Mesendoderm (in vitro differentiated cells): ENCODE data around the gene CMYA5.
A peak's percentile ranks its signal among the peaks of the same experiment; 100 is the strongest.

ENCODE experiments used
- DNase-seq: peaks from one replicate; pipeline ENCODE4 v3.0.0; 2013
- H2AK5ac ChIP-seq: 2 replicates; pipeline ENCODE4 v1.6.1; 2013; ENCODE audit warnings: low read length, inconsistent platforms
- H2BK120ac ChIP-seq: 2 replicates; pipeline ENCODE4 v1.6.1; 2013; ENCODE audit warnings: low read depth, mild to moderate bottlenecking, low read length, moderate library complexity, mixed read lengths
- H2BK15ac ChIP-seq: replicated peaks from 2 replicates; pipeline ENCODE4 v1.6.1; 2013; ENCODE audit warnings: low read depth, mild to moderate bottlenecking, moderate library complexity
- H2BK5ac ChIP-seq: 2 replicates; pipeline ENCODE4 v1.6.1; 2013; ENCODE audit warnings: low read length, inconsistent platforms
- H3K18ac ChIP-seq: 2 replicates; pipeline ENCODE4 v1.6.1; 2013; ENCODE audit warnings: mild to moderate bottlenecking, low read length, mixed read lengths
- H3K23ac ChIP-seq: one replicate; pipeline ENCODE4 v1.6.1; 2013; ENCODE audit warnings: low read length
- H3K27ac ChIP-seq: 2 replicates; pipeline ENCODE4 v1.5.1; 2013; ENCODE audit warnings: low read depth, mild to moderate bottlenecking, inconsistent platforms, low read length, moderate library complexity
- H3K27me3 ChIP-seq: 2 replicates; pipeline ENCODE4 v1.6.1; 2013; ENCODE audit warnings: low read length, control low read depth, mild to moderate bottlenecking, inconsistent platforms; ENCODE audit not compliant: insufficient read depth, poor library complexity
- H3K36me3 ChIP-seq: 2 replicates; pipeline ENCODE4 v1.6.1; 2013; ENCODE audit warnings: low read length, inconsistent platforms; ENCODE audit not compliant: control insufficient read depth, insufficient read depth
- H3K4ac ChIP-seq: one replicate; pipeline ENCODE4 v1.6.1; 2013; ENCODE audit warnings: low read depth, mild to moderate bottlenecking, low read length, moderate library complexity
- H3K4me1 ChIP-seq: 2 replicates; pipeline ENCODE4 v1.6.1; 2013; ENCODE audit warnings: low read depth, low read length, inconsistent platforms; ENCODE audit not compliant: control insufficient read depth
- H3K4me2 ChIP-seq: 2 replicates; pipeline ENCODE4 v1.6.1; 2013; ENCODE audit warnings: low read length
- H3K4me3 ChIP-seq: 2 replicates; pipeline ENCODE4 v1.5.1; 2013; ENCODE audit warnings: mild to moderate bottlenecking, low read length
- H3K56ac ChIP-seq: one replicate; pipeline ENCODE4 v1.6.1; 2013; ENCODE audit warnings: low read length
- H3K79me1 ChIP-seq: 2 replicates; pipeline ENCODE4 v1.6.1; 2013; ENCODE audit warnings: low read length, inconsistent platforms
- H3K79me2 ChIP-seq: 2 replicates; pipeline ENCODE4 v1.6.1; 2013; ENCODE audit warnings: mild to moderate bottlenecking, low read length; ENCODE audit not compliant: control insufficient read depth, insufficient read depth
- H3K9ac ChIP-seq: 2 replicates; pipeline ENCODE4 v1.6.1; 2013; ENCODE audit warnings: low read length, inconsistent platforms
- H4K5ac ChIP-seq: one replicate; pipeline ENCODE4 v1.6.1; 2013; ENCODE audit warnings: low read length
- H4K8ac ChIP-seq: one replicate; pipeline ENCODE4 v1.6.1; 2013; ENCODE audit warnings: low read depth, mild to moderate bottlenecking, control low read depth, low read length, moderate library complexity
- WGBS: extraction: QIAGEN DNeasy Blood & Tissue Kit; methylation state at CpG from one replicate; pipeline ENCODE4 v1.1.7; 2013; ENCODE audit warnings: low lambda C conversion rate, missing lambda C conversion rate; ENCODE audit not compliant: insufficient coverage; ENCODE audit errors: extremely low coverage; 5-methylcytosine and 5-hydroxymethylcytosine counted together

The CMYA5 gene

DNA sequence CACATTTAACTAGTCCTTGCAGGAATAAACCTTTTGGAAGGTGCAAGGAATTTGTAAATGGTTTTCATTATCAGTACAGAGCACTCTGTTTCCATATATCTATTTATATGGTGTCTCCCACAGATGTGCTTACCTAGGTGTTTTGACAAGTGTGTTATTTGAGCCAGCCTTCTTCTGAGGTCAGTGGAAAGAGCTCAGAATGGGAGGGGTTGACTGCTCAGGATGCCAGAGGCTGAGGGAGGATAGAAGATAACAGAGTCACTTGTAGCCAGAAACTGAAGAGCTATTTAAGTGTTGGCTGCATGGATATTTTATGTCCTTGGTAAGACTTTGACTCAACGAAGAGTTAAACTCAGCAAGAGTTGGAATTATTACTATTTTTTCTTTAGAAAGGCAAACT, 5.0 kb downstream of the CMYA5 start:
- Histone ChIP-seq H3K79me1 (no peaks in the 10 kb centered on the region), H3K4ac (no peak overlapping the region), H3K36me3 (no peaks in the 10 kb centered on the region), H4K5ac (no peak overlapping the region), H3K27ac (no peak overlapping the region), H2AK5ac (no peak overlapping the region), H2BK15ac (no peak overlapping the region), H3K4me3 (no peak overlapping the region), H2BK5ac (no peak overlapping the region), H3K56ac (no peak overlapping the region), H3K27me3 (no peaks in the 10 kb centered on the region), H3K79me2 (no peaks in the 10 kb centered on the region), H3K23ac (no peak overlapping the region), H3K4me2 (no peak overlapping the region), H3K9ac (no peak overlapping the region), H3K18ac (no peak overlapping the region), H2BK120ac (no peak overlapping the region), H3K4me1 (no peaks in the 10 kb centered on the region), H4K8ac (no peak overlapping the region)
- DNase-seq: peak; percentile 67
- no CpG with 5 or more reads among the region's 1 CpG for WGBS

DNA sequence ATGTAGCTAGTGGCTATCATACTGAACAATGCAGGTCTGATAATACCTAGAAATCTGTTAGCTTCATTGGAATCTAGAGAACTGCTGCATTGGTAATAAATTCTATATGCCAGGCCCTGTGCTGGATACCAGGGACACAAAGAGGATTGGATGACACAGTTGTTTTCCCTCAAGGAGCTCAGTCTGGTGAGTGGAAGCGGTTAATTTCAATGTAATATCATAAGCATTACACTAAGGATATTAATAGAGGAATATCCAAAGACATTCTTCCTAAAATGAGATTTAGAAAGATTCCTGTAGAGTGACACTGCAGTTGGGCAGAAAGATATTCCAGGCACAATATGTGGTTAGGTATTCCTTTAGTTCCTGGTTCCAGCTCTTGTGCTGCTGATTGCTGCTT, 5.9 kb downstream of the CMYA5 start:
- no peak for DNase-seq
- H3K27ac ChIP-seq: no peak overlapping the region
- WGBS: no CpG with 5 or more reads among the region's 1 CpG
- no peak overlapping the region for H3K23ac ChIP-seq
- no peak overlapping the region for H2BK120ac ChIP-seq
- H3K36me3 ChIP-seq: no peaks in the 10 kb centered on the region
- no peak overlapping the region for H3K4me2 ChIP-seq
- H4K5ac ChIP-seq: no peak overlapping the region
- H3K4ac ChIP-seq: no peak overlapping the region
- H3K4me3 ChIP-seq: no peak overlapping the region
- no peak overlapping the region for H2BK5ac ChIP-seq
- H3K79me1 ChIP-seq: no peaks in the 10 kb centered on the region
- no peaks in the 10 kb centered on the region for H3K79me2 ChIP-seq
- no peak overlapping the region for H3K9ac ChIP-seq
- H3K4me1 ChIP-seq: no peaks in the 10 kb centered on the region
- H3K27me3 ChIP-seq: no peaks in the 10 kb centered on the region
- no peak overlapping the region for H3K18ac ChIP-seq
- no peak overlapping the region for H3K56ac ChIP-seq
- no peak overlapping the region for H2BK15ac ChIP-seq
- H2AK5ac ChIP-seq: no peak overlapping the region
- no peak overlapping the region for H4K8ac ChIP-seq

DNA sequence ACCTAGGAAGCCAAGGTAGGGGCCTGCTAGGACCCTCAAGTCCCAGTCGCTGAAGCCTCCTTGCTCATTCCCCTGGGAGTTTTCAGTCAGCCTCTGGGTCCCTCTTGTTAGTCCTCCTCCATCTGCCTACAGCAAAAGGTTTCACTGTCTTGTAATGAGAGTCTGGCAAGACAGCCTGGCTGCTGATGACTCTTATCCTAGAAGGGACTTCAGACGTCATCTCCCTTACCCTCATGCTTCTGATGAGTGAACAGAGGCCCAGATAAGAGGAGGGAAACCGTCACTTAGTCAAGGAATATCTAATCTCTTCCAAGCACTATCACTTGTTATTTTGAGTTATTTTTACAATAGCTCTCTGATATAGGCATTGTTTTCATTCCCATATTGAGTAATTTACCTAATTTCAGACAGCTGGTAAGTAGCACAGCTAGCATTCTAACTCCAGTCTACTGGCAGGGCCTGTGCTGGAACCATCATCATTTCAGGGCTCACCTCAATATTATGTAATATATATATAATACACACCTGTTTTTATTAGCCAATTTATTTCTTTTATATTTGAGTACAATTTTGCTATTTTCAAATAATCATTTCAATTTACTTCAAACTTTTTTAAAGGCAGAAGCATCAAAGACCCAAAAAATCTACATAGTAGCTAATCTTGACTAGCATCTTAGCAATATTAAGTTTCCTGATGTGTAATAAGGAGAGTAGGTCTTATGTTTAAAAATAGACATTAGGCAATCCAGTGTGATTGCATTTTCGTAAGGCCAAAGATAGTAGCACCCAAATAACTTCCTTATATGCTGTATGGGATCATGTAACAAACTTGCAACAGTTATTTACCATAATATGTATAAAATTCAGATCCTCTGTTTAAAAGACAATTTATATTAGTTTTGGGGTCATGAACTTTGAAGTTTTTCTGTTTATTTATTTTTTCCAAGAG, 7.9 kb downstream of the CMYA5 start:
- Histone ChIP-seq H2AK5ac (no peak overlapping the region), H3K23ac (no peak overlapping the region)
- WGBS: no CpG with 5 or more reads among the region's 4 CpGs

DNA sequence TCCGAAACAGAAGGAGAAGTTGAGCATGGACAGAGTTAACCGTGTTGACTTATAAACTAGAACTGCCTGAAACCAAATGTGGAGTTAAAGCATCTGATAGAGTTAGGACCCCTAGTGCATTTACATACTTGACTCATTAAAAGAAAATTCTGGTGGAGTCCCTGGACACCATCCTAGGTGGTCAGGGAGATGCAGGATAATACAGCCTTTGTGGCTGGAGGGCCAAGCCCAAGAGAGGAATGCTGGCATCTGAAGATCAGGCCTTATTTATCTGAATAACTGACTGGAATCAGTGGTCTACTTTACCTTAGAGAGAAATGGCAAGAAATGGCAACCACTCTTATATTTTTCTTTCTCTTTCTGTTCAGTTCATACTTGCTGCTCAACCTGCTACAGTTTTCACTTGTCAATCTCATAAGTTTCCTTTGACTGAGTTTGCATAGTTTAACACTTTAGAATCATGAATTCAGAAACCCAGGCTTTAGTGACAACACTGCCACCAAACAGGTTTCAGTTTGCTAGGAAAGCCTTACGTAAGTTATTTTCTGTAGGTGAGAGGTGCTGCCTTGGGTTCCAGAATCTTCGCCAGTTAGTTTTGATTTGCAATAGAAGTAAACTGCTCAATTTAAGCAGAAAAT, 10.2 kb downstream of the CMYA5 start:
- Histone ChIP-seq H3K4me1 (no peaks in the 10 kb centered on the region), H2BK120ac (no peak overlapping the region), H3K4me2 (no peak overlapping the region), H3K4me3 (no peak overlapping the region), H2AK5ac (no peak overlapping the region), H3K18ac (no peak overlapping the region), H3K23ac (no peak overlapping the region), H3K56ac (no peak overlapping the region), H2BK15ac (no peak overlapping the region), H3K79me2 (no peaks in the 10 kb centered on the region), H4K8ac (no peak overlapping the region), H3K27ac (no peak overlapping the region), H3K9ac (no peak overlapping the region), H2BK5ac (no peak overlapping the region), H3K4ac (no peak overlapping the region), H3K36me3 (no peaks in the 10 kb centered on the region), H3K79me1 (no peaks in the 10 kb centered on the region), H4K5ac (no peak overlapping the region), H3K27me3 (no peaks in the 10 kb centered on the region)
- no CpG with 5 or more reads among the region's 4 CpGs for WGBS
- DNase-seq: peak; percentile 8

More for the DNA sequence above, 7.9 kb downstream of the CMYA5 start:
- H3K4me1 ChIP-seq: no peaks in the 10 kb centered on the region
- H4K5ac ChIP-seq: no peak overlapping the region
- H2BK5ac ChIP-seq: no peak overlapping the region
- no peaks in the 10 kb centered on the region for H3K27me3 ChIP-seq
- peak; percentile 66 for DNase-seq
- H3K56ac ChIP-seq: no peak overlapping the region
- H4K8ac ChIP-seq: no peak overlapping the region
- no peak overlapping the region for H3K4me2 ChIP-seq
- H2BK15ac ChIP-seq: no peak overlapping the region
- H2BK120ac ChIP-seq: no peak overlapping the region
- H3K79me2 ChIP-seq: no peaks in the 10 kb centered on the region
- H3K36me3 ChIP-seq: no peaks in the 10 kb centered on the region
- no peak overlapping the region for H3K18ac ChIP-seq
- no peak overlapping the region for H3K4me3 ChIP-seq
- H3K27ac ChIP-seq: no peak overlapping the region
- H3K79me1 ChIP-seq: no peaks in the 10 kb centered on the region
- no peak overlapping the region for H3K4ac ChIP-seq
- H3K9ac ChIP-seq: no peak overlapping the region

DNA sequence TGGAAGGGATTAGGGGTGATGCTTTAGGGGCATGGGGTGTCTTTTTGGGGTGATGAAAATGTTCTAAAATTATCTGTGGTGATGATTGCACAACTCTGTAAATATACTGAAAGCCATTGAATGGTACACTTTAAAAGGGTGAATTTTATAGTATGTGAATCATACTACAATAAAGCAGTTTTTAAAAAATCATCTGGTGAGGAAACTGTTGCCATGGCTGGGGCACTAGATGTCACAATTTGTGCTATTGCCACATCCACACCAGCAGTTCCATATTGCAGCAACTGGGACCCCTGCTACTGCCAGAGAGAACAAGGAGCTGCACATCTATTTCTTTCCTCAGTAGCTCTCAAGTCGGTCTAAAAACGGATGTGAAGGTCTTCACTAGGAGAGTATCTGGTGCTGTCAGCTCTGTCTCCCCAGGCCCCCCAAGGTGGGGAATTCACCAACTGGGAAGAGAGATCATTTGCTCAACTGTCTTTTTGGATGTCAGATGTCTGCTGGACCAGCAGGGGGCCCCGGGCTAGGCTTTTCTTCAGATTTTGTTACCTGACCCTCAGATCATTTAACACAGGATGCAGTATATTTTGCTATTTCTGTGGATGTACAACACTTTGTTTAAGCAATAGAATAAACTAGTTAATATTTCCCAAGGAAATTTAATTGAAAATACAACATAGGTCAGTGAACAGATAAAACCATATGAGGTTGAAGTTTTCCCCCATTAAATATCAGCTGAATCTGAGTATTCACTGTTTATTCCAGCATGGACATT, 13.2 kb downstream of the CMYA5 start:
- H4K8ac ChIP-seq: no peak overlapping the region
- H3K18ac ChIP-seq: no peak overlapping the region
- H3K4me1 ChIP-seq: no peaks in the 10 kb centered on the region
- no peak overlapping the region for H3K27ac ChIP-seq
- H4K5ac ChIP-seq: no peak overlapping the region
- H2BK5ac ChIP-seq: no peak overlapping the region
- no peak overlapping the region for H3K56ac ChIP-seq
- no CpG with 5 or more reads among the region's 3 CpGs for WGBS
- peak; percentile 57 for DNase-seq
- H2AK5ac ChIP-seq: no peak overlapping the region
- no peaks in the 10 kb centered on the region for H3K79me1 ChIP-seq
- no peaks in the 10 kb centered on the region for H3K79me2 ChIP-seq
- no peak overlapping the region for H3K4me3 ChIP-seq
- no peak overlapping the region for H3K4me2 ChIP-seq
- no peak overlapping the region for H3K4ac ChIP-seq
- H2BK120ac ChIP-seq: no peak overlapping the region
- H3K9ac ChIP-seq: no peak overlapping the region
- H2BK15ac ChIP-seq: no peak overlapping the region
- H3K27me3 ChIP-seq: no peaks in the 10 kb centered on the region
- H3K36me3 ChIP-seq: no peaks in the 10 kb centered on the region
- no peak overlapping the region for H3K23ac ChIP-seq
